Omental fat pad (tissue), 4 donors: Measurements from ENCODE around the gene TNNI3. TPM values are rescaled to one million over a fixed set of nuclear protein-coding genes. Genes with fewer than 3 reads are reported as not detected.

Experiments
- ATAC-seq: fragments of 150-250 bp; one replicate; pipeline ENCODE4 v1.9.1; 2016; ENCODE audit warnings: mild to moderate bottlenecking, moderate library complexity; ENCODE audit not compliant: low FRiP score
- DNase-seq: peaks from one replicate; pipeline ENCODE4 v3.0.0-alpha.2; 2019; ENCODE audit warnings: low spot score
- total RNA-seq, 4 donors: library from RNA; depleted of rRNA; stranded (reverse); fragments of >200 nt; gene quantifications; one replicate each; pipeline ENCODE4 v1.1.0, GENCODE V29; 2016
- TF ChIP-seq, protein P1 (sequence below), 3 donors: fragments of 450-650 bp; IDR thresholded peaks; one replicate each; pipeline ENCODE4 v1.5.1; 2016 to 2017; ENCODE audit warnings: antibody characterized with exemption in 3 of 3, mild to moderate bottlenecking in 3 of 3, moderate library complexity in 2 of 3

Gene TNNI3
- total RNA-seq, 4 donors from 2014 or later = not detected

DNA sequence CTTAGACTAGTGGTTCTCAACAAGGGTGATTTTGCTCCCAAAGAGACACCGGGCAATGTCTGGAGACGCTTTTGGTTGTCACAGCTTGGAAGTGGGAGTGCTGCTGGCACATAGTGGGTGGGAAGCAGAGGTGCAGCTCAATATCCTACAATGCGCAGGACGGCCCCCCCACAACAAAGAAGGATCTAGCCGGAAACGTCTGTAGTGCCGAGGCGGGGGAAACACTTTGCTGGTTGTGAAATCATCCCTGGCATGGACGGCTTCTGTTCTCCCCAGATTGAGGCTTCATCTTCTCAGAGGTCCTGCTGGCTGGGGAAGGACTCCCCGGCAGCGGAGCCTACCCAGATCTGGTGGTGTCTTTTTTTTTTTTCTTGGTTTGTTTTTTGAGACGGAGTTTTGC, 35.9 kb upstream of the TNNI3 start:
- ATAC-seq (no peak), DNase-seq (no peak)
- TF ChIP-seq, protein P1, sequence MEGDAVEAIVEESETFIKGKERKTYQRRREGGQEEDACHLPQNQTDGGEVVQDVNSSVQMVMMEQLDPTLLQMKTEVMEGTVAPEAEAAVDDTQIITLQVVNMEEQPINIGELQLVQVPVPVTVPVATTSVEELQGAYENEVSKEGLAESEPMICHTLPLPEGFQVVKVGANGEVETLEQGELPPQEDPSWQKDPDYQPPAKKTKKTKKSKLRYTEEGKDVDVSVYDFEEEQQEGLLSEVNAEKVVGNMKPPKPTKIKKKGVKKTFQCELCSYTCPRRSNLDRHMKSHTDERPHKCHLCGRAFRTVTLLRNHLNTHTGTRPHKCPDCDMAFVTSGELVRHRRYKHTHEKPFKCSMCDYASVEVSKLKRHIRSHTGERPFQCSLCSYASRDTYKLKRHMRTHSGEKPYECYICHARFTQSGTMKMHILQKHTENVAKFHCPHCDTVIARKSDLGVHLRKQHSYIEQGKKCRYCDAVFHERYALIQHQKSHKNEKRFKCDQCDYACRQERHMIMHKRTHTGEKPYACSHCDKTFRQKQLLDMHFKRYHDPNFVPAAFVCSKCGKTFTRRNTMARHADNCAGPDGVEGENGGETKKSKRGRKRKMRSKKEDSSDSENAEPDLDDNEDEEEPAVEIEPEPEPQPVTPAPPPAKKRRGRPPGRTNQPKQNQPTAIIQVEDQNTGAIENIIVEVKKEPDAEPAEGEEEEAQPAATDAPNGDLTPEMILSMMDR (IDR thresholded peaks at IDR 0.05) = no peak

DNA sequence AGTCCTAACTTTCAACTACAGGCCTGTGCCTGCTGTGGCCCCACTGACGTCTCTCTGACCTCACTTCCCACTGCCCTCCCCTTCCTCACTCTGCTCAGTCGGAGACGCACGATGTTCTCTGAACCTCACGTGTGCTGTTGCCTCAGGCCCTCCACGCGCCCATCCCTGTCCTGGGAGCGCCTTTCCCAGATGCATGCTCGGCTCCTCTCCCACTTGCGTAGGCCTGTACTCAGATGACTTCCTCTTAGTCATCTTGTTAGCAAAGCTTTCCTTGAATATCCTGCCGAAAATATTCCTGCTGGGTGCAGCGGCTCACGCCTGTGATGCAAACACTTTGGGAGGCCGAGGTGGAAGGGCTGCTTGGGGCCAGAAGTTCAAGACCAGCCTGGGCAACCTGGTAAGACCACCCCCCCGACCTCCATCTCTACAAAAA, 31.9 kb upstream of the TNNI3 start:
- ATAC-seq (no peak), DNase-seq (no peak)
- TF ChIP-seq, protein P1 (IDR thresholded peaks at IDR 0.05) = no peak

- DNase-seq (no peak), ATAC-seq (no peak)
- TF ChIP-seq, protein P1 (IDR thresholded peaks at IDR 0.05) = no peak
Observed at GRCh38 chr19:55188625-55189024, 31.1 kb upstream of the TNNI3 start.

- no peak for DNase-seq
- TF ChIP-seq, protein P1 (IDR thresholded peaks at IDR 0.05) = no peak
- ATAC-seq = no peak
Observed at GRCh38 chr19:55186080-55186479, 28.5 kb upstream of the TNNI3 start.

DNA sequence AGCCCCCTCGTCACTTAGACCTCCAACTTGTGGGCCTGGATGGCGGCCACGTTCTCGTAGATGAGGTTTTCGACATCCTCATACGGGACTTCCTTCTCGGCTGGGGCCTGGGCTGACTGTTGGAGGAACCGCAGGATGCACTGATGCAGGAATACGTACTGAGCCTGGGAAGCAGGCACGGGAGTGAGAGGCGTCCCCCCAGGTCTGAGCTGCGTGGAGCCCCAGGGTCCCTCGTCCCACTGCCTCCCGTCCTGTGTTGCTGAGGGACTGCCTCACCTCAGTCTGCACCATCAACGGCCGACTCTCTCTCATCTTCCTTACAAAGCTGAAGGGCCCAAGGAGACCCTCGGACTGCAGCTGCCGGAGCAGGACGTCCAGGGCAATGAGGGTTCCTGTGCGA, 24.2 kb upstream of the TNNI3 start:
- DNase-seq = no peak
- ATAC-seq = no peak
- TF ChIP-seq, protein P1 (IDR thresholded peaks at IDR 0.05) = no peak

DNA sequence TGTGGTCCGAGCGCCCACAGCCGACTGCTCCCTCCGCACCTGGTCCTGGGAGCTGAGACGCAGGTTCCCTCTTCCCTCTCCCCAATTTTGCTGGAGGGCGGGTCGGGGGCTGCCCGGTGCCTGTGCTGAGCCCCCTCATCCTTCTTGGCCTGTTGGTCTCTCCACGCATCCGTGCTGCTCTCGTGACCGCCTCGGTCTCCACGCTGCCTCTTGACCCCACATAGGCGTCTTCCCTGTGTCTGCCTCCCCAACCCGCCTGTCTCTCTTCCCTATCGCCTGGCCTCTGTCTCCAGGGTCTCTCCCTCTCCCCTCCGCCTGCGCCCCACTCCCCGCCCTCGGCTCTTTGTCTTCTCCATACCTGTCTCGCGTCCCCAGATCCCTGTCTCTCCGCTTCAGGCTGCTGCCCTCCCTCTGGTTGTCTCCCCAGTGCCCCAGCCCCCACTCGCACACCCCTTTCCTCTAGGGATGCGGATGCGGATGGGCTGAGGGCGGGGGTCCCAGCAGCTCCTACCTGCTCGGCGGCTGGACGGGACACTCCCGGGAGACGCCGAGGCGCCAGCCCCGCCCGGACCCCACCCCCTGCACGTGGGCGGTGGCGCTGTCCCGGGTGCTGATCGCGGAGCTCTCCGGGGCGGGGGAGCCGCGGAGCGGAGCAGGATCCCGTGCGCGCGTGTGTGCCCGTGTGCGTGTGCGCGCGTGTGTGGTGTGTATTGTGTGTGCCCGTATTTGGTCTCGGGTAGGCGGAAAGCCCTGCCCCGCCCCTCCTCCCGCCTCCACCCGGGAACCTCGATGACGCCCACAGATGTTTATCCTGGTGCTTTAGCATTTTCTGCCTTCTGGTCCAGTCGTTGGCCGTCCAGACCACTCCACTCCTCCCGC, 22.3 kb upstream of the TNNI3 start, which contains the start of gene SYT5:
Gene SYT5, minus strand, starts transcription at position 684 of the 879 bp plus-strand sequence. CDS start 1,248 bp downstream, outside the sequence.
- ATAC-seq = peak; percentile 30
- TF ChIP-seq, protein P1 (IDR thresholded peaks at IDR 0.05) = no peak
- no peak for DNase-seq
